PFSK-1 (cell line): ENCODE data around the gene PTGES3.

Experiments
- FOXP2 ChIP-seq: optimal IDR thresholded peaks from 2 replicates; pipeline ENCODE3; 2011; ENCODE audit warnings: borderline replicate concordance, control low read depth, inconsistent platforms; ENCODE audit not compliant: insufficient read depth; ENCODE audit errors: extremely low read length, extremely low read depth
- POLR2AphosphoS5 ChIP-seq: IDR thresholded peaks from 2 replicates; pipeline ENCODE4 v1.6.1; 2012; ENCODE audit warnings: low read depth, mild to moderate bottlenecking, control low read depth, low read length, moderate library complexity
- REST ChIP-seq, 2 experiments: IDR thresholded peaks; 2 replicates each; pipeline versions ENCODE4 v1.6.1 to v1.8.0; 2011 to 2012; ENCODE audit warnings: low read depth in 2 of 2, low read length in 2 of 2, control low read depth in 1 of 2, inconsistent platforms in 1 of 2, mild to moderate bottlenecking in 1 of 2, moderate library complexity in 1 of 2; ENCODE audit not compliant: insufficient read depth in 1 of 2
- SIN3A ChIP-seq: IDR thresholded peaks from 2 replicates; pipeline ENCODE4 v1.6.1; 2012; ENCODE audit warnings: mild to moderate bottlenecking, low read length, moderate library complexity, borderline replicate concordance; ENCODE audit not compliant: insufficient read depth
- TAF1 ChIP-seq: IDR thresholded peaks from 2 replicates; pipeline ENCODE4 v1.6.1; 2012; ENCODE audit warnings: low read length, control low read depth, borderline replicate concordance; ENCODE audit not compliant: insufficient read depth

The PTGES3 gene

GRCh38 chr12:56629459-56630179 is 58.5 kb downstream of the PTGES3 start:
- no peak for TF ChIP-seq REST (IDR thresholded peaks at IDR 0.05; ENCODE audit: insufficient read depth in 1 of 2, low read depth in 2 of 2, low read length in 2 of 2)
- TF ChIP-seq TAF1, result no peak
- no peak for TF ChIP-seq FOXP2
- no peak for TF ChIP-seq POLR2AphosphoS5
- TF ChIP-seq SIN3A, result no peak

- TF ChIP-seq TAF1, result 0 out of 2 replicates have a peak, but pooled peaks have one; percentile 14
- no peak for TF ChIP-seq FOXP2
- no peak for TF ChIP-seq REST (IDR thresholded peaks at IDR 0.05; ENCODE audit: insufficient read depth in 1 of 2, low read depth in 2 of 2, low read length in 2 of 2)
- peak; percentile 94; the same call in 1 of the 2 replicates for TF ChIP-seq SIN3A
These were observed 59.2 kb downstream of the PTGES3 start for GRCh38 chr12:56628671-56629458.

- TF ChIP-seq SIN3A, result no peak
- no peak for TF ChIP-seq FOXP2
- no peak for TF ChIP-seq REST (IDR thresholded peaks at IDR 0.05; ENCODE audit: insufficient read depth in 1 of 2, low read depth in 2 of 2, low read length in 2 of 2)
- no peak for TF ChIP-seq TAF1
- TF ChIP-seq POLR2AphosphoS5, result no peak
These were observed 61.4 kb downstream of the PTGES3 start for GRCh38 chr12:56626701-56627100.

GRCh38 chr12:56622535-56622934 is 65.5 kb downstream of the PTGES3 start:
- TF ChIP-seq FOXP2 (no peak), REST (IDR thresholded peaks at IDR 0.05; ENCODE audit: insufficient read depth in 1 of 2, low read depth in 2 of 2, low read length in 2 of 2) (no peak), SIN3A (no peak), POLR2AphosphoS5 (no peak), TAF1 (no peak)
